ENCODE measurements around the gene DCBLD1.

DCBLD1 gene

GRCh38 chr6:117472667-117473066 lies 9.8 kb upstream of the DCBLD1 start:
- no peak for FAIRE-seq

- no peak for FAIRE-seq
Observed at GRCh38 chr6:117473401-117473800, 9.1 kb upstream of the DCBLD1 start.

- FAIRE-seq: no peak
Observed at GRCh38 chr6:117477988-117478852, 4.3 kb upstream of the DCBLD1 start.

GRCh38 chr6:117478853-117479231 lies 3.6 kb upstream of the DCBLD1 start:
- no peak for FAIRE-seq

- no peak for FAIRE-seq
Observed at GRCh38 chr6:117480651-117481050, 1.8 kb upstream of the DCBLD1 start.

GRCh38 chr6:117481278-117481925 lies 1.1 kb upstream of the DCBLD1 start:
- no peak for FAIRE-seq

- no peak for FAIRE-seq
Observed at GRCh38 chr6:117481926-117482239, 591 bp upstream of the DCBLD1 start.

- FAIRE-seq: no peak
Observed at GRCh38 chr6:117483004-117483644, 650 bp downstream of the DCBLD1 start.

- no peak for FAIRE-seq
Observed at GRCh38 chr6:117483645-117484016, 1.2 kb downstream of the DCBLD1 start.

GRCh38 chr6:117484052-117484646 lies 1.7 kb downstream of the DCBLD1 start:
- no peak for FAIRE-seq

- FAIRE-seq: no peak
Observed at GRCh38 chr6:117485433-117485832, 3.0 kb downstream of the DCBLD1 start.

GRCh38 chr6:117487821-117488220 lies 5.3 kb downstream of the DCBLD1 start:
- no peak for FAIRE-seq

- no peak for FAIRE-seq
Observed at GRCh38 chr6:117489003-117489402, 6.5 kb downstream of the DCBLD1 start.

- no peak for FAIRE-seq
Observed at GRCh38 chr6:117491916-117492315, 9.4 kb downstream of the DCBLD1 start.

GRCh38 chr6:117493470-117493869 lies 11.0 kb downstream of the DCBLD1 start:
- FAIRE-seq: no peak

- no peak for FAIRE-seq
Observed at GRCh38 chr6:117494283-117494682, 11.8 kb downstream of the DCBLD1 start.

GRCh38 chr6:117494694-117495318 lies 12.3 kb downstream of the DCBLD1 start:
- no peak for FAIRE-seq

- FAIRE-seq: no peak
Observed at GRCh38 chr6:117495425-117495824, 13.0 kb downstream of the DCBLD1 start.

- no peak for FAIRE-seq
Observed at GRCh38 chr6:117495869-117496268, 13.4 kb downstream of the DCBLD1 start.

- peak; percentile 10 for FAIRE-seq
Observed at GRCh38 chr6:117496383-117496990, 14.0 kb downstream of the DCBLD1 start.

GRCh38 chr6:117497237-117497636 lies 14.8 kb downstream of the DCBLD1 start:
- FAIRE-seq: peak; percentile 92

GRCh38 chr6:117498159-117498558 lies 15.7 kb downstream of the DCBLD1 start:
- no peak for FAIRE-seq

- no peak for FAIRE-seq
Observed at GRCh38 chr6:117501722-117502121, 19.2 kb downstream of the DCBLD1 start.

Measured in colon (tissue), 2 donors.